Measurements from ENCODE around the gene CNPY1.
"Not testable (repeated sequence)": the region's sequence is repeated elsewhere in the genome, so short reads cannot be mapped to it uniquely, and the experiment has no call there.

Gene CNPY1

DNA sequence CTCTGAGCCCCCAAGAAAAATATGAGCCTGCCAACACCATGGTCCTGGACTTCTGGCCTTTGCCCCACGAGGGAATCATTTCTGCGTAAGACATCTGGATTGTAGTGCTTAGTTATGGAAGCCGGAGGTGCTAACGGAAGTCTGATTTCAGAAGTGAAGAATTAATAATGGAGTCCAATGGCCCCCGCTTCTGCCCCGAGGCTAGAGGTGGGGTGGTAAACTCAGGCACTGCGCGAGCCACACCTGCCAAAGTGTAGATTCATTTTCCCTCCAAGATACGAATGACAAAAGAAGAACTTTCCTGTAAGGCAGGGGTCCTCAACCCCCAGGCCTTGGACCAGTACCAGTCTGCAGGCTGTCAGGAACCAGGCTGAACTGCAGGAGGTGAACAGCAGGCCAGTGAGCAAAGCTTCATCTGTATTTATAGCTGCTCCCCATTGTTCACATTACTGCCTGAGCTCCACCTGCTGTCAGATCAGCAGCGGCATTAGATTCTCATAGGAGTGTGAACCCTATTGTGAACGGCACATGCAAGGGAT lies 22.3 kb downstream of the CNPY1 start:
- TF ChIP-seq CTCF (IDR thresholded peaks at IDR 0.05; ENCODE audit: control extremely low read depth, extremely low read depth, low read depth, missing control alignments): peak; percentile 13
- CTCF ChIA-PET: interaction anchor here (2.1 kb wide), 1 partner anchor 11 kb away, joined by 5 read pairs; no protein-coding TSS in a partner anchor
- POLR2A ChIA-PET: no interaction called here
- no peak for DNase-seq (ENCODE audit: extremely low spot score)

- no peak for TF ChIP-seq CTCF (IDR thresholded peaks at IDR 0.05; ENCODE audit: control extremely low read depth, extremely low read depth, low read depth, missing control alignments)
- no peak for DNase-seq (ENCODE audit: extremely low spot score)
- POLR2A ChIA-PET: no interaction called here
- CTCF ChIA-PET: no interaction called here
Measured at GRCh38 chr7:155523168-155523675, 23.1 kb downstream of the CNPY1 start.

DNA sequence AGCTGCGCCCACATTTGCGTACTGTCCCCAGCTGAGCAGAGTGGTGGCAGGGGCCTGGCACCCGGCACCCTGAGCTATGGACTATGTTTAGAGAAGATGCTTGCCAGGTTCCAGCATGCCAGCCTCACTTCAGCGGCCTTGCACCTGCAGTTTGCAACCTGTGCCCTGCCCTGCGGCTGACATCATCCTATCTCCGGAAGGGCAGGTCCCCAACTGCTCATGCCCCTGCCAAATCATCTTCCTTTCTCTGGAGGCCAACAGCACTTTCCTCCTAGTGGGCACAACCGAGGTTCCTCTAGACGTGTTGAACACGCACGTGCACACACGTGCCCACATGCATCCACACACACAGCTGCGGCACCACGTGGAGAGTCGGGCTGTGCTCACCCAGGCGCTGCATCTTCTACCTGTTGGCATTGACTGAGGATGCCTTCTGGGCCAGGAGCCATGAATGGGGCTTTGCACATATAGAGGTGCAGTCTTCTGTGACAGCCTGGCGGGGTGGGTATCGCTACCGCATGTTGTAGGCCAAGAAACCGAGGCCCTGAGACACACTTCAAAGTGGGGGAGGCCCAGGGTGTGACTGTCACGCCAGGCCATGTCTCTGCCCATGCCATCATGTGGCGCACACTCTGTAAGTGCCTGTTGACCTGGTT lies 24.5 kb downstream of the CNPY1 start:
- CTCF ChIA-PET: no interaction called here
- POLR2A ChIA-PET: no interaction called here
- no peak for DNase-seq (ENCODE audit: extremely low spot score)
- TF ChIP-seq CTCF (IDR thresholded peaks at IDR 0.05; ENCODE audit: control extremely low read depth, extremely low read depth, low read depth, missing control alignments): no peak

DNA sequence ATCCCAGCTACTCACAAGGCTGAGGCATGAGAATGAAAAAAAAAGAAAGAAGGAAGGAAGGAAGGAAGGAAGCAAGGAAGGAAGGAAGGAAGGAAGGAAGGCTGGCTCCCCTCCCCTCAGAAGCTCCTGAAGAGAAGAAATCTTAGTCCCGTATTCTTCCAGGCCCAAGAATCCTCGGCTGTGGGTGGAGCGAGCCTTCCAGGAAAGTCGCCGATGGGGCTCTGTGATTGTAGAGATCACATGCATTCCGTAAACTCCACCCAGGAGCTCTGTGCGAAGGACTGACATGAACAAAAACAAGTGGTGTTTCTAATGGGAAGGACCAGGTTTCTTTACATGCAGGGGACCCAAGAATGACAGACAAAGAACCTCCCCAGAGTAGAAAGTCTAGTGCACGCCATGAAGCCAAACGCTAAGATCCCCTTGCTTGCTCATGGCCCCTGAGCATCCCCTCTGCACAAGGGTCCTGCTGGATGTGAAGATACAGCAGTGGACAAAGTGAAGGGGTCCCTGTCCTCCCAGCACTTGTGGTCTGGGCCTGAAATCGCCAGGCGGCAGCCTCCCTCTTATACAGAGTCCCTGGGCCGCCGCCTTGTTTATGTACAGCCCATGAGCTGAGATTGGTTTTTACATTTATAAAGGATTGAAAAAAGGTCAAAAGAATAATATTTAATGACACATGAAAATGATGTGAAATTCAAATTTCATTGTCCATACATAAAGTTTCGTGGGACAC lies 25.2 kb downstream of the CNPY1 start:
- ChIA-PET POLR2A (no interaction called here), CTCF (no interaction called here)
- no peak for DNase-seq (ENCODE audit: extremely low spot score)
- no peak for TF ChIP-seq CTCF (IDR thresholded peaks at IDR 0.05; ENCODE audit: control extremely low read depth, extremely low read depth, low read depth, missing control alignments)

GRCh38 chr7:155520114-155520513 lies 26.2 kb downstream of the CNPY1 start:
- POLR2A ChIA-PET: no interaction called here

DNA sequence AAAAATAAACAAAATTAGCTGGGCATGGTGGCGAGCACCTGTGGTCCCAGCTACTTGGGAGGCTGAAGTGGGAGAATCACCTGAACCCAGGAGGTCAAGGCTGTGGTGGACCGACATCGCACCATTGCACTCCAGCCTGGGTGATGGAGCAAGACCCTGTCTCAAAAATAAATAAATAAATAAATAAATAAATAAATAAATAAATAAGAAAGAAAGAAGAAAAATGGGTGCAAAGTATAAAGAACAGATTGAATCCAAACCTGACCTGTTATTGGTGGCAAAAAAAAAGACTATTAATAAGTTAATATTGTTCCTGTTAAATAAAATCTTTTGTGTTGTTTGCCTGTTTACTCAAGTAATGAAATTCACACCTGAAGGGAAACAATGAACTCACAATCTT lies 27.0 kb downstream of the CNPY1 start:
- CTCF ChIA-PET; POLR2A ChIA-PET; DNase-seq (ENCODE audit: extremely low spot score): not testable (repeated sequence)

More at GRCh38 chr7:155520114-155520513, 26.2 kb downstream of the CNPY1 start:
- DNase-seq (ENCODE audit: extremely low spot score): no peak
- CTCF ChIA-PET: no interaction called here
- no peak for TF ChIP-seq CTCF (IDR thresholded peaks at IDR 0.05; ENCODE audit: control extremely low read depth, extremely low read depth, low read depth, missing control alignments)

DNA sequence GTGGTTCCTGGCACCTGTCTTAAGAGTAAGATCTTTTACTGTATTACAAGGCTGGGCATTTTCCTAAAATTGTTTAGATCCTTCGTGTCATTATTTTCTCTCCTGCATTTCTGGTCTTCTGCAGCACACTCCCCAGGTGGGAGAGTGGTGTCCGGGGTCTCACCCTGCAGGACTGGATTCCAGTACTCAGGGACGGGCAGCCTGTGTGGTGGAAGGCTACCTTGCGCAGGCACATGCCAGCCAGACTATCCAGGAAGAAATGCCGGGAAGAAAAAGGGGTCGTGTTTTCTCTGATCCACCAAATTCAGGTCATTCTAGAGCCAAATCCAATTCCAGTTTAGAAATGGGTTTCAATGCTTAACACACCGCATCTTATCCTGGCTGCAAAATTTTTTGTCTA lies 27.7 kb downstream of the CNPY1 start:
- no peak for DNase-seq (ENCODE audit: extremely low spot score)
- POLR2A ChIA-PET: no interaction called here
- CTCF ChIA-PET: no interaction called here
- no peak for TF ChIP-seq CTCF (IDR thresholded peaks at IDR 0.05; ENCODE audit: control extremely low read depth, extremely low read depth, low read depth, missing control alignments)

Measured in GM10248 (cell line).